K562 (cell line): ENCODE data around the gene AGBL1. TPM values are rescaled to one million over a fixed set of nuclear protein-coding genes. Genes with fewer than 3 reads are reported as not detected.

ENCODE experiments used
- ATAC-seq: fragments of 200-7000 bp; cut with Tn5 transposase; 3 replicates; pipeline ENCODE4 v1.9.1; 2020; ENCODE audit warnings: moderate library complexity
- BruUV-seq: library from RNA; stranded (reverse); fragments of 400-500 nt; replicated peaks from 2 replicates; lab custom pipeline; 2021; lab: Mats Ljungman, UMichigan
- CTCF ChIA-PET: fragments of 300-600 bp; formaldehyde crosslinking; extraction: SDS; loops from one replicate; lab custom pipeline; 2021; ENCODE audit warnings: low intra/inter-chr PET ratio; lab: Yijun Ruan, JAX
- POLR2A ChIA-PET: fragments of 300-600, 350-650 bp; sonication (Branson Sonifier 250); formaldehyde crosslinking; extraction: SDS; loops from one replicate; lab custom pipeline; 2021; ENCODE audit warnings: antibody characterized with exemption, inconsistent platforms; lab: Yijun Ruan, JAX
- DNase-seq, 4 experiments: peaks; one replicate each; pipeline versions ENCODE4 v3.0.0 to v3.0.0-alpha.2; 2011 to 2018; ENCODE audit warnings: low spot score in 3 of 4, mixed read lengths in 3 of 4; ENCODE audit errors: extremely low read depth in 1 of 4
- FAIRE-seq: peaks from 2 replicates; lab custom pipeline; 2011; peaks lifted over from hg19 to GRCh38; lab: Jason Lieb, UNC
- H2AFZ ChIP-seq: 2 replicates; pipeline ENCODE4 v1.6.0; 2011; ENCODE audit warnings: low read depth, low read length, control low read depth, inconsistent platforms
- H3K27ac ChIP-seq: fragments of 200-600 bp; 3 replicates; pipeline ENCODE4 v1.8.0; 2011; ENCODE audit warnings: low read depth, mild to moderate bottlenecking, control low read depth, inconsistent platforms, low read length, moderate library complexity, mixed read lengths; ENCODE audit errors: extremely low read depth
- H3K27me3 ChIP-seq, 2 experiments: fragments of 300-600 bp in 1 of 2; 2 replicates in 1 of 2; 3 replicates in 1 of 2; pipeline versions ENCODE4 v1.6.0 to v1.8.0; 2011; ENCODE audit warnings: inconsistent platforms in 2 of 2, low read length in 2 of 2, mild to moderate bottlenecking in 1 of 2, mixed read lengths in 1 of 2, moderate library complexity in 1 of 2; ENCODE audit not compliant: control insufficient read depth in 2 of 2, insufficient read depth in 2 of 2
- H3K36me3 ChIP-seq: fragments of 300-600 bp; 3 replicates; pipeline ENCODE4 v1.8.0; 2011; ENCODE audit warnings: mild to moderate bottlenecking, low read length, inconsistent platforms; ENCODE audit not compliant: control insufficient read depth, insufficient read depth
- H3K4me1 ChIP-seq, 2 experiments: fragments of 200-600 bp in 1 of 2; replicated peaks in 1 of 2; 2 replicates in 1 of 2; 3 replicates in 1 of 2; pipeline versions ENCODE4 v1.5.1 to v1.8.0; 2011; ENCODE audit warnings: inconsistent platforms in 2 of 2, low read length in 2 of 2, mild to moderate bottlenecking in 1 of 2, mixed read lengths in 1 of 2, moderate library complexity in 1 of 2; ENCODE audit not compliant: control insufficient read depth in 2 of 2, insufficient read depth in 2 of 2
- H3K4me2 ChIP-seq: 2 replicates; pipeline ENCODE4 v1.6.1; 2011; ENCODE audit warnings: low read length, control low read depth, inconsistent platforms, mixed read lengths; ENCODE audit not compliant: insufficient read depth
- H3K4me3 ChIP-seq: fragments of 200-600 bp; sonication (generic), shearing (Covaris generic); 2 replicates; pipeline ENCODE4 v1.5.1; 2016; ENCODE audit warnings: control low read depth, inconsistent platforms
- H3K79me2 ChIP-seq: fragments of 200-600 bp; 3 replicates; pipeline ENCODE4 v1.8.0; 2011; ENCODE audit warnings: low read length, inconsistent platforms; ENCODE audit not compliant: control insufficient read depth, insufficient read depth
- H3K9ac ChIP-seq, 2 experiments: 2 replicates each; pipeline versions ENCODE4 v1.6.0 to v1.6.1; 2011; ENCODE audit warnings: low read depth in 2 of 2, low read length in 2 of 2, control low read depth in 1 of 2, inconsistent platforms in 1 of 2, mild to moderate bottlenecking in 1 of 2, mixed read lengths in 1 of 2; ENCODE audit not compliant: insufficient read depth in 1 of 2
- H3K9me1 ChIP-seq: one replicate; pipeline ENCODE4 v1.6.0; 2011; ENCODE audit warnings: inconsistent platforms, mild to moderate bottlenecking, low read length, moderate library complexity; ENCODE audit not compliant: control insufficient read depth, insufficient read depth
- H3K9me3 ChIP-seq: replicated peaks from 2 replicates; pipeline ENCODE4 v1.5.1; 2011; ENCODE audit warnings: low read depth, low read length, inconsistent platforms; ENCODE audit not compliant: control insufficient read depth, insufficient read depth
- H4K20me1 ChIP-seq: replicated peaks from 2 replicates; pipeline ENCODE4 v1.6.1; 2011; ENCODE audit warnings: low read length, inconsistent platforms, mixed read lengths; ENCODE audit not compliant: control insufficient read depth, insufficient read depth
- BCOR ChIP-seq: fragments of 450-650 bp; IDR thresholded peaks from 2 replicates; pipeline ENCODE4 v1.6.1; 2016
- JUN ChIP-seq, 2 experiments: sonication (generic) in 1 of 2; formaldehyde crosslinking in 1 of 2; IDR thresholded peaks; 2 replicates each; pipeline versions ENCODE4 v1.6.1 to v1.8.0; 2012 to 2022; ENCODE audit warnings: borderline replicate concordance in 2 of 2, mild to moderate bottlenecking in 2 of 2, improper control_type of control experiment in 1 of 2, low read depth in 1 of 2, low read length in 1 of 2, missing genetic modification reagents in 1 of 2
- LEF1 ChIP-seq: fragments of 450-650 bp; IDR thresholded peaks from 2 replicates; pipeline ENCODE4 v1.6.1; 2016; ENCODE audit warnings: mild to moderate bottlenecking
- MXI1 ChIP-seq: IDR thresholded peaks from 2 replicates; pipeline ENCODE4 v1.6.1; 2011; ENCODE audit warnings: low read depth, mild to moderate bottlenecking, improper control_type of control experiment, low read length
- POU5F1 ChIP-seq: fragments of 150-350 bp; IDR thresholded peaks from 2 replicates; pipeline ENCODE4 v1.6.1; 2014; ENCODE audit warnings: borderline replicate concordance, low read length, low read depth, mild to moderate bottlenecking; ENCODE audit not compliant: partially characterized antibody
- ZNF212 ChIP-seq: fragments of 450-650 bp; formaldehyde crosslinking; IDR thresholded peaks from 2 replicates; pipeline ENCODE4 v1.4.0; 2020; ENCODE audit warnings: mild to moderate bottlenecking
- in situ Hi-C: fragments of 300-500 bp; cut with MboI; formaldehyde crosslinking; loops from 4 replicates; pipeline ENCODE4 v1.15.0; 2018; ENCODE audit warnings: inconsistent platforms, mixed read lengths
- intact Hi-C: fragments of 100-400 bp; cut with micrococcal nuclease; formaldehyde crosslinking; loops from 2 replicates; pipeline ENCODE4 v1.14.2; 2022
- polyA plus RNA-seq, 8 experiments: library from polyadenylated mRNA; depleted of rRNA in 4 of 8; stranded (reverse) in 5 of 8; unstranded in 3 of 8; fragments of >200 nt; fragmentation: Nextera tagmentation in 2 of 8; fragmentation: Illumina TruSeq in 1 of 8; extraction: Ambion mirVana in 2 of 8; extraction: Trizol in 1 of 8; gene quantifications; 2 replicates each; pipeline versions ENCODE4 v1.2.1 to v1.2.3, GENCODE V29; 2011 to 2014; ENCODE audit warnings: inconsistent platforms in 1 of 8, missing spikeins in 1 of 8
- total RNA-seq, 7 experiments: library from RNA; depleted of rRNA in 6 of 7; stranded (reverse); fragments of >200 nt in 6 of 7; fragmentation: Illumina TruSeq in 2 of 7; extraction: Trizol in 2 of 7; gene quantifications; 2 replicates each; pipeline versions ENCODE4 v1.2.1 to v1.2.3, GENCODE V29; 2011 to 2021; ENCODE audit warnings: low replicate concordance in 1 of 7
- TF ChIP-seq, protein P1 (sequence below), 2 experiments: fragments of 200-800 bp in 1 of 2; sonication (Bioruptor generic) in 1 of 2; sonication (generic) in 1 of 2; formaldehyde crosslinking in 1 of 2; IDR thresholded peaks in 1 of 2; conservative IDR thresholded peaks in 1 of 2; 2 replicates each; pipeline versions ENCODE4 v1.5.0 to v1.6.1; 2016 to 2020; ENCODE audit warnings: missing compliant biosample characterization in 1 of 2, missing genetic modification characterization in 1 of 2, missing genetic modification reagents in 1 of 2
- TF ChIP-seq, protein P2 (sequence below): fragments of 450-650 bp; IDR thresholded peaks from 2 replicates; pipeline ENCODE4 v1.6.1; 2017; ENCODE audit warnings: antibody characterized with exemption, mild to moderate bottlenecking
- TF ChIP-seq, protein P3 (sequence below): fragments of 150-350 bp; conservative IDR thresholded peaks from 2 replicates; pipeline ENCODE4 v1.6.1; 2014; ENCODE audit warnings: low read length

AGBL1 gene
- total and polyA plus RNA-seq, 9 of the 15 experiments (the other 6 are each of a cell fraction or from before 2014, with no cell fraction given), result not detected

DNA sequence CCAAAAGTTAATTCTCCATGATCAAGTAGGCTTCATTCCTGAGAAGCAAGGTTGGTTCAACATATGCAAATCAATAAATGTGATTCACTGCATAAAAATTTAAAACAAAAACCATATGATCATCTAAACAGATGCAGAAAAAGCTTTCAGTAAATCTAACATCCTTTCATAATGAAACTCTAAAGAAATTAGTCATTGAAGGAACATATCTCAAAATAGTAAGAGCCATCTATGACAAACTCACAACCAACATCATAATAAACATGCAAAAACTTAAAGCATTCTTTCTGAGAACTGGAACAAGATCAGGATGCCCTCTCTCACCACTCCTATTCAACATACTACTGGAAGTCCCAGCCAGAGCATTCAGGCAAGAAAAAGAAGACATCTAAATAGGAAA is 254.1 kb downstream of the AGBL1 start:
- intact Hi-C loops, result no loop called here
- ATAC-seq, result no peak
- Histone ChIP-seq H2AFZ (no peak overlapping the region), H3K9me1 (no peaks in the 10 kb centered on the region), H3K27me3 (no peaks in the 10 kb centered on the region), H4K20me1 (no peaks in the 10 kb centered on the region), H3K4me2 (no peak overlapping the region), H3K9me3 (no peaks in the 10 kb centered on the region; the same call in 1 of the 2 replicates), H3K36me3 (no peaks in the 10 kb centered on the region), H3K27ac (no peak overlapping the region)
- DNase-seq, result no peak
- CTCF ChIA-PET, result no interaction called here
- no peak for TF ChIP-seq LEF1
- no peak for TF ChIP-seq MXI1
- TF ChIP-seq, protein P1, sequence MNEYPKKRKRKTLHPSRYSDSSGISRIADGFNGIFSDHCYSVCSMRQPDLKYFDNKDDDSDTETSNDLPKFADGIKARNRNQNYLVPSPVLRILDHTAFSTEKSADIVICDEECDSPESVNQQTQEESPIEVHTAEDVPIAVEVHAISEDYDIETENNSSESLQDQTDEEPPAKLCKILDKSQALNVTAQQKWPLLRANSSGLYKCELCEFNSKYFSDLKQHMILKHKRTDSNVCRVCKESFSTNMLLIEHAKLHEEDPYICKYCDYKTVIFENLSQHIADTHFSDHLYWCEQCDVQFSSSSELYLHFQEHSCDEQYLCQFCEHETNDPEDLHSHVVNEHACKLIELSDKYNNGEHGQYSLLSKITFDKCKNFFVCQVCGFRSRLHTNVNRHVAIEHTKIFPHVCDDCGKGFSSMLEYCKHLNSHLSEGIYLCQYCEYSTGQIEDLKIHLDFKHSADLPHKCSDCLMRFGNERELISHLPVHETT (CRISPR knock-in tag; conservative IDR thresholded peaks at IDR 0.05 in 1 of 2, IDR thresholded peaks at IDR 0.05 in 1 of 2), result no peak
- TF ChIP-seq, protein P2, sequence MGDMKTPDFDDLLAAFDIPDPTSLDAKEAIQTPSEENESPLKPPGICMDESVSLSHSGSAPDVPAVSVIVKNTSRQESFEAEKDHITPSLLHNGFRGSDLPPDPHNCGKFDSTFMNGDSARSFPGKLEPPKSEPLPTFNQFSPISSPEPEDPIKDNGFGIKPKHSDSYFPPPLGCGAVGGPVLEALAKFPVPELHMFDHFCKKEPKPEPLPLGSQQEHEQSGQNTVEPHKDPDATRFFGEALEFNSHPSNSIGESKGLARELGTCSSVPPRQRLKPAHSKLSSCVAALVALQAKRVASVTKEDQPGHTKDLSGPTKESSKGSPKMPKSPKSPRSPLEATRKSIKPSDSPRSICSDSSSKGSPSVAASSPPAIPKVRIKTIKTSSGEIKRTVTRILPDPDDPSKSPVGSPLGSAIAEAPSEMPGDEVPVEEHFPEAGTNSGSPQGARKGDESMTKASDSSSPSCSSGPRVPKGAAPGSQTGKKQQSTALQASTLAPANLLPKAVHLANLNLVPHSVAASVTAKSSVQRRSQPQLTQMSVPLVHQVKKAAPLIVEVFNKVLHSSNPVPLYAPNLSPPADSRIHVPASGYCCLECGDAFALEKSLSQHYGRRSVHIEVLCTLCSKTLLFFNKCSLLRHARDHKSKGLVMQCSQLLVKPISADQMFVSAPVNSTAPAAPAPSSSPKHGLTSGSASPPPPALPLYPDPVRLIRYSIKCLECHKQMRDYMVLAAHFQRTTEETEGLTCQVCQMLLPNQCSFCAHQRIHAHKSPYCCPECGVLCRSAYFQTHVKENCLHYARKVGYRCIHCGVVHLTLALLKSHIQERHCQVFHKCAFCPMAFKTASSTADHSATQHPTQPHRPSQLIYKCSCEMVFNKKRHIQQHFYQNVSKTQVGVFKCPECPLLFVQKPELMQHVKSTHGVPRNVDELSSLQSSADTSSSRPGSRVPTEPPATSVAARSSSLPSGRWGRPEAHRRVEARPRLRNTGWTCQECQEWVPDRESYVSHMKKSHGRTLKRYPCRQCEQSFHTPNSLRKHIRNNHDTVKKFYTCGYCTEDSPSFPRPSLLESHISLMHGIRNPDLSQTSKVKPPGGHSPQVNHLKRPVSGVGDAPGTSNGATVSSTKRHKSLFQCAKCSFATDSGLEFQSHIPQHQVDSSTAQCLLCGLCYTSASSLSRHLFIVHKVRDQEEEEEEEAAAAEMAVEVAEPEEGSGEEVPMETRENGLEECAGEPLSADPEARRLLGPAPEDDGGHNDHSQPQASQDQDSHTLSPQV, result no peak
- TF ChIP-seq, protein P3, sequence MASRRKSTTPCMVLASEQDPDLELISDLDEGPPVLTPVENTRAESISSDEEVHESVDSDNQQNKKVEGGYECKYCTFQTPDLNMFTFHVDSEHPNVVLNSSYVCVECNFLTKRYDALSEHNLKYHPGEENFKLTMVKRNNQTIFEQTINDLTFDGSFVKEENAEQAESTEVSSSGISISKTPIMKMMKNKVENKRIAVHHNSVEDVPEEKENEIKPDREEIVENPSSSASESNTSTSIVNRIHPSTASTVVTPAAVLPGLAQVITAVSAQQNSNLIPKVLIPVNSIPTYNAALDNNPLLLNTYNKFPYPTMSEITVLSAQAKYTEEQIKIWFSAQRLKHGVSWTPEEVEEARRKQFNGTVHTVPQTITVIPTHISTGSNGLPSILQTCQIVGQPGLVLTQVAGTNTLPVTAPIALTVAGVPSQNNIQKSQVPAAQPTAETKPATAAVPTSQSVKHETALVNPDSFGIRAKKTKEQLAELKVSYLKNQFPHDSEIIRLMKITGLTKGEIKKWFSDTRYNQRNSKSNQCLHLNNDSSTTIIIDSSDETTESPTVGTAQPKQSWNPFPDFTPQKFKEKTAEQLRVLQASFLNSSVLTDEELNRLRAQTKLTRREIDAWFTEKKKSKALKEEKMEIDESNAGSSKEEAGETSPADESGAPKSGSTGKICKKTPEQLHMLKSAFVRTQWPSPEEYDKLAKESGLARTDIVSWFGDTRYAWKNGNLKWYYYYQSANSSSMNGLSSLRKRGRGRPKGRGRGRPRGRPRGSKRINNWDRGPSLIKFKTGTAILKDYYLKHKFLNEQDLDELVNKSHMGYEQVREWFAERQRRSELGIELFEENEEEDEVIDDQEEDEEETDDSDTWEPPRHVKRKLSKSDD, result no peak
- no peak for TF ChIP-seq ZNF212 (CRISPR knock-in tag)
- TF ChIP-seq JUN (IDR thresholded peaks at IDR 0.05; ENCODE audit: borderline replicate concordance, low read depth, low read length), result no peak
- TF ChIP-seq JUN (CRISPR knock-in tag; IDR thresholded peaks at IDR 0.05; ENCODE audit: borderline replicate concordance), result no peak
- TF ChIP-seq BCOR, result no peak
- no peak for TF ChIP-seq POU5F1
- TF ChIP-seq, all 486 proteins: peak for 0
- Histone ChIP-seq H3K79me2 (no peaks in the 10 kb centered on the region), H3K4me1 (no peaks in the 10 kb centered on the region), H3K4me3 (no peak overlapping the region), H3K9ac (no peak overlapping the region)
- POLR2A ChIA-PET, result no interaction called here
- in situ Hi-C loops, result no loop called here
- no peak for FAIRE-seq
- no TSS peak for BruUV-seq
